ENCODE results near the gene PACRG. TPM values are rescaled to one million over a fixed set of nuclear protein-coding genes. Genes with fewer than 3 reads are reported as not detected.

Gene PACRG
- total RNA-seq, 1 donor = 1.4 TPM

- no peak for TF ChIP-seq CTCF (IDR thresholded peaks at IDR 0.05; ENCODE audit: extremely low read depth, low read depth, low read length)
- H3K4me1 ChIP-seq (ENCODE audit: insufficient read depth, low read length) = no peaks in the 10 kb centered on the region
- no peak overlapping the region for H3K4me3 ChIP-seq (ENCODE audit: insufficient read depth, low read length)
- no peak for DNase-seq (ENCODE audit: insufficient read length, low spot score, missing footprints)
- no peak overlapping the region for H3K4me2 ChIP-seq (ENCODE audit: insufficient read depth, low read length)
- H4K20me1 ChIP-seq (ENCODE audit: insufficient read depth, low read length) = no peaks in the 10 kb centered on the region
- H3K79me2 ChIP-seq (ENCODE audit: insufficient read depth, low read length) = no peaks in the 10 kb centered on the region
- H3K9me3 ChIP-seq (ENCODE audit: low read depth, low read length) = no peaks in the 10 kb centered on the region
- no peak overlapping the region for H2AFZ ChIP-seq (ENCODE audit: low read length)
- no peaks in the 10 kb centered on the region for H3K27me3 ChIP-seq (ENCODE audit: insufficient read depth, low read length)
- no peaks in the 10 kb centered on the region for H3K36me3 ChIP-seq (ENCODE audit: insufficient read depth, low read length)
- H3K27ac ChIP-seq (ENCODE audit: low read depth, low read length) = no peak overlapping the region
These were observed 273.6 kb downstream of the PACRG start for GRCh38 chr6:163001330-163001729.

GRCh38 chr6:163008186-163008585 lies 280.4 kb downstream of the PACRG start:
- H3K27ac ChIP-seq (ENCODE audit: low read depth, low read length) = no peak overlapping the region
- no peaks in the 10 kb centered on the region for H3K9me3 ChIP-seq (ENCODE audit: low read depth, low read length)
- H3K27me3 ChIP-seq (ENCODE audit: insufficient read depth, low read length) = no peaks in the 10 kb centered on the region
- no peaks in the 10 kb centered on the region for H3K36me3 ChIP-seq (ENCODE audit: insufficient read depth, low read length)
- no peak for DNase-seq (ENCODE audit: insufficient read length, low spot score, missing footprints)
- H2AFZ ChIP-seq (ENCODE audit: low read length) = no peak overlapping the region
- H4K20me1 ChIP-seq (ENCODE audit: insufficient read depth, low read length) = no peaks in the 10 kb centered on the region
- no peak for TF ChIP-seq CTCF (IDR thresholded peaks at IDR 0.05; ENCODE audit: extremely low read depth, low read depth, low read length)
- no peaks in the 10 kb centered on the region for H3K79me2 ChIP-seq (ENCODE audit: insufficient read depth, low read length)
- no peaks in the 10 kb centered on the region for H3K4me1 ChIP-seq (ENCODE audit: insufficient read depth, low read length)
- H3K4me2 ChIP-seq (ENCODE audit: insufficient read depth, low read length) = no peak overlapping the region
- no peak overlapping the region for H3K4me3 ChIP-seq (ENCODE audit: insufficient read depth, low read length)

- Histone ChIP-seq H3K27me3 (ENCODE audit: insufficient read depth, low read length) (no peaks in the 10 kb centered on the region), H3K79me2 (ENCODE audit: insufficient read depth, low read length) (no peaks in the 10 kb centered on the region), H4K20me1 (ENCODE audit: insufficient read depth, low read length) (no peaks in the 10 kb centered on the region), H3K36me3 (ENCODE audit: insufficient read depth, low read length) (no peaks in the 10 kb centered on the region), H3K4me2 (ENCODE audit: insufficient read depth, low read length) (no peak overlapping the region), H3K4me1 (ENCODE audit: insufficient read depth, low read length) (no peaks in the 10 kb centered on the region), H2AFZ (ENCODE audit: low read length) (no peak overlapping the region), H3K9me3 (ENCODE audit: low read depth, low read length) (no peaks in the 10 kb centered on the region), H3K4me3 (ENCODE audit: insufficient read depth, low read length) (no peak overlapping the region), H3K27ac (ENCODE audit: low read depth, low read length) (no peak overlapping the region)
- TF ChIP-seq CTCF (IDR thresholded peaks at IDR 0.05; ENCODE audit: extremely low read depth, low read depth, low read length) = no peak
- no peak for DNase-seq (ENCODE audit: insufficient read length, low spot score, missing footprints)
These were observed 280.9 kb downstream of the PACRG start for GRCh38 chr6:163008626-163009025.

DNA sequence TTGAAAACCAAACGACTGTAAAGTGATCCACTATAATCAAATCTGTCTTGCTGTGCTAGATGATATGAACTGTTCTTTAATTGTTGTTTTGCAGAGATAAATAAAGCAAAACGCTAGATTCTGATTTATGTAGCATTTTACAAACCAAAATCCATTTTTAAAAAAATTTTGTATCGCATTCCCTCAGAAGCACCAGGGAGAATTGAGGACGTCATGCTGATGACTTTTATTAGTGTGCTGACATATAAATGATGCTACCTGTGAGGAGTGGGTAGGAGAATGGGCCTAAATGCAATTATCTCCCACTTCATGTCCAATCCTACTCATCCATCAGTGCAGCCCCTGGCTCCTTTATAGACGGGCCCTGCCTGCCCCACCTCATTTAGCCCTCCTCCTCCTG lies 282.4 kb downstream of the PACRG start:
- DNase-seq (ENCODE audit: insufficient read length, low spot score, missing footprints) = no peak
- H2AFZ ChIP-seq (ENCODE audit: low read length) = no peak overlapping the region
- H3K4me3 ChIP-seq (ENCODE audit: insufficient read depth, low read length) = no peak overlapping the region
- H3K79me2 ChIP-seq (ENCODE audit: insufficient read depth, low read length) = no peaks in the 10 kb centered on the region
- no peaks in the 10 kb centered on the region for H3K9me3 ChIP-seq (ENCODE audit: low read depth, low read length)
- H3K4me1 ChIP-seq (ENCODE audit: insufficient read depth, low read length) = no peaks in the 10 kb centered on the region
- no peak for TF ChIP-seq CTCF (IDR thresholded peaks at IDR 0.05; ENCODE audit: extremely low read depth, low read depth, low read length)
- H3K4me2 ChIP-seq (ENCODE audit: insufficient read depth, low read length) = no peak overlapping the region
- H3K27me3 ChIP-seq (ENCODE audit: insufficient read depth, low read length) = no peaks in the 10 kb centered on the region
- H3K36me3 ChIP-seq (ENCODE audit: insufficient read depth, low read length) = no peaks in the 10 kb centered on the region
- H4K20me1 ChIP-seq (ENCODE audit: insufficient read depth, low read length) = no peaks in the 10 kb centered on the region
- H3K27ac ChIP-seq (ENCODE audit: low read depth, low read length) = no peak overlapping the region
